DMS153 treated with DMSO at 0.1 percent for 48 hours (cell line): ENCODE measurements around the gene TSPO.

ENCODE experiments used
- DNase-seq: peaks from one replicate; lab custom pipeline; 2025; ENCODE audit not compliant: unreplicated experiment; lab: John Stamatoyannopoulos, UW

Gene TSPO

DNA sequence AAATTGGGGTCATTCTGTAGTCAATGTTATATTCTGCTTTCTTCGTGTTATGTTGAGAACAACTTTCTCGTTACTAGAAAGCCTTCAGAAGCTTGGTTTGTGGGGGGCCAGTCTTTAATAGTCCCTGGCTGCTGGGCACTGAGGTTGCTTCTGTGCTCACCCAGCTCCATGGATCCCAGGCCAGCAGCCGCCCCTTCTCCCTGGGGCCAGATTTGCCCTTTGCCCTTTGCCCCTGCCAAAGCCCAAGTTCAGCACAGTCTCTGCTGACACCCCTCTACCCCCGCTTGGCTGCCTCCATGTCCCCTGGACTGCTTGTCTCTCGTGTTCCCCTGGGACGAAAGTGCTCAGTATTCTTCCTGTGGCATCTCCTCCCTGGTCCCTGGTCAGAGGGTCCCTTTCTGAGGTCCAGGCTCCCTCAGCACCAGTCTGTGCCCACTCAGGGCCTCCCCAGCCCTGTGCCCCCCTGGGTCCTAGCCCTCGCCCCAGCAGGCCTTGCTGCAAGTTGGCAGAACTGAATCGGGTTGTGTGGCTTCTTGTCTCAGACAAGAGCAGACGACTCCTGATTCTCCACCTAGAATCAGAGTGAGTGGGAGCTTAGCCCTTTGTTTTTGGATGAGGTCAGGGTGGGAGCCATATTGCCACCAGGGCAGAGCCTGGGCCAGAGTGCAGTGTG, 6.7 kb downstream of the TSPO start:
- no peak for DNase-seq

GRCh38 chr22:43158778-43159483, 7.6 kb downstream of the TSPO start:
- no peak for DNase-seq

DNA sequence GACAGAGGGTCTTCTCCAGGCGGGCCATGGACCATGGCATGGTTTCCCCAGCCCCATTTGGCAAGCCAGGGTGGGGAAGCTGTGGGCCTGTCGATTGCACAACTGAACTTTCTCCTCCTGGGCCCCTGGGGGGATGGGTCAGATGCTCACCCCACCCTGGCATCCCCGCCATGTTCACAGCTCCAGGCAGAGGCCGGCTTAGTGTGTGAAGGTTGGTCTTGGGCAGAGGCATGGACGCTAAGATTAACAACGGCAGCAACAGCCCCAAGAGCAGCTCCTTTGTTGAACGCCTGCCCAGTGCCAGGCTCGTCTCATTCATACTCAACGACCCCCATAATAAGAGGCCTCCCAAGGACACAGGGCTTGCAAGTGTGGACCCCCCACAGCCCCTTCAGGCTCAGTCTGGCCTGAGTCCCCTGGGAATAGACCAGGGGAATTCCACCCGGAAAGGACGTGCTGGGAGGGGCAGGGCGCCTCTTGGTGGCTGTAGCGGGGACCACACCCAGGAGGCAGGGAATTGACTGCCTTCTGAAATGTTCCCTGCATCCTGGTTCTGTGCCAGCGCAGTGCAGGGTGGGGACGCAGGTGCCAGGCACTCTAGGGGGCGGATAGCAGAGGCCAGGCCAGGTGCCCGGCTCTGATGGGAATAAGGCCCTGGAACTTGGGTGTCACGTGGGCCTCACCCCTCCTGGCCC, 8.3 kb downstream of the TSPO start:
- peak; percentile 9 for DNase-seq

GRCh38 chr22:43160497-43161126, 9.3 kb downstream of the TSPO start:
- no peak for DNase-seq

- DNase-seq = no peak
These were observed 11.2 kb downstream of the TSPO start for GRCh38 chr22:43162412-43163150.

DNA sequence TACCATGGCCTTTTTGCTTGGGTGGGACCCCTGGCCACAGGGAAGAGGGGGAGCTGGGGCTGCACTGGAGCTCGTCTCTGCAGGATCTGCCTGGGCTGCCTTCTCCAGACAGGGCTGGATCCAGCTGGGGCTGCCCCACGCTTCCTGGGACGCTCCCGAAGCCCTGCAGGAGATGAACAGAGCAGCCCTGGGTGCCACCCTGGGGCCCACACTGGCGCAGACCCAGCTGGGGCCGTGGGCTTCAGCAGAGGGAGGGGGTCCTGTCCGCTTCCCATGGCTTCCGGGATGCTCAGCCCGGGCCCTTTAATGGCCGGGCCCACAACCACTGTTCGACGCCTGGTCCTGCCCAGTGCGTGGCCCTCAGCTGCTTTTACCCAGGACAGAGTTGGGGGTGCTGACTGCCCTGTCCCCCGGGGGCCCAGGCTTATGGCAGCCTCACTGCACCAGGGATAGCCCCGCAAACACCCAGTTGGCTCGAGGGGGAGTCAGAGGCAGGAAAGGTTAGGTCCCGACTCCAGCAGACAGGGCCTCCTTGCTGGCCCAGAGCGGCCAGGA, 12.0 kb downstream of the TSPO start:
- no peak for DNase-seq

DNA sequence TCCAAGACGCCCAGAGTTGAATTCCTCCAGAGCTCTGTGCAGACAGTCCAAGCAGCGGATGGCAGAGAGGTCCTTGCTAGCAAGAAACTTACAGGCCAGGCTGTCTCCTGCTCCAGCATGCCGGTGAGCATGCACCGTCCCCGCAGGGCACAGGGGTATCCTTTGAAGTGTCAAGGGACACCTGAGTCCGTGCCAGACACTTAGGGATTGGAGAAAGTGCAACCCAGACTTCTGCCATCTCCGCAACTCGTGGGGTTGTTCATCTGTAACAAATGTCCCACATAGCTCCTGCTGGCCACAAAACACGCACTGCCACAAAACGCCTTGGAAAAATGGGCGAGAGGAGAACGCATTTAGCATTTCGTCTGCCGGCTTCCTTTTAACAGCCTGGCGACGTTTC, 13.3 kb downstream of the TSPO start:
- no peak for DNase-seq

GRCh38 chr22:43166132-43166930, 15.0 kb downstream of the TSPO start:
- no peak for DNase-seq

DNA sequence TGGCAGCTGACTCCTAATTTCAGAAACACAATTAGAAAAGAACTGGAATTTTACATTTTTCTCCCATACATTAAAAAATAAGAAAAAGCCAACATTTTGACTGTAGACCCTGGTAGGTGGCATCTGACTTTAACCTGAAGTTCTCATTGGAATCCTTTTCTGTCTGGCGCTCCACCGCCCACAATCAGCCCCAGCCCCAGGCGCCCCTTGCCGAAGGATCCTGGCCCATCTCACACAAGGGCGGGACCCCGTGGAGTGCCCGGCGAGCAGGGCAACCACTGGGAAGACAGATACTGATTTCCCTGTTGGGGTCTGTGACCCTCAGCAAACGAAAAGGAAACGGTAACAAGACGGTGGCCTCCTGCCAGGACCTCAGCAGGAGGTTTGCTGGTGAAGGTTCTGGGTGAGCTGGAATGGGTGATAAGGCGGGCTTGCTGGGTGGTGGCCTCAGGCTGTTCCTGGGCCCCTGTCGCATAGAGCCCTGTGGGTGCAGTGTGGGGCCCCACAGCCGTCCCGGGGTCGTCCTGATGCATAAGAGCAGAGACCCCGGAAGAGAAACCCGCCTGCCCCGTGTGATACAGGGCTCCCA, 15.7 kb downstream of the TSPO start:
- no peak for DNase-seq

DNA sequence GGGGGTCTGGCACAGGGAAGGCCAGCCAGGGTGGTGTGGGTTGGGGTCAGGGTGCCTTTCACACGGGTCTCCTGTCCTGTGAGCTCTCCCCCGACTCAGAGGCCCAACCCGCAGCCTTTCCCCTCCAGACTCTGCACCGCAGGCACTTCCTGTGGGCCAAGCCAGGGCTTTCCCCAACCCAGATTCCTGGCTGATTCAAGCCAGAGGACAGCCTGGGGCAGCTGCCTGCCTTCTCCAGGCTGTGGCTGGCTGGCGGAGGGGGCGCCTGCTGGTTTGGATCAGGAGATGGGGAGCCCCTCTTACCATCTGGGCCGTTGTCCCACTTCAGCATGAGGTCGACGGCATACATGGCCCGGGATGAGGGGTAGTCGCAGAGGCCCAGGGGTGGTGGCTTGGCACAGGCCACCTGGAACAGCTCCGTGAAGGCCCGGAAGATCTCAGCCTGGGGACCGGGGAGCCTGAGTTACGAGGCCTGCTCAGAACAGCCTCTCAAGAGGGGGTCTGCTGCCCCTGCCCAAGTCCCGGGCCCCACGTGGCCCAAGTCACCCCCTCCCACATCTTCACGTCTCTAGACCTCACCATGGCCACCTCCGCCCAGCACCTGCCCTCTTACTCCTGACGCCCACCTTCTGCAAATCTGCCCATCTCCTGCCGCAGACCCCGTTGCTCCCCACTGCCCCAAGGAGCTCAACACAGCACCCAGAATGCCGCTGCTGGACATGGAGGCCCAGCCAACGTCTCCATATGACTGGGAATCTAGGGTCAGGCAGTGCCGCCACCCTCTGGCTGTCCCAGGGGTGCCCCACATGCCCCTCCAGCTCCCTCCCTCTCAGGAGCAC, 17.3 kb downstream of the TSPO start:
- no peak for DNase-seq

- DNase-seq = no peak
These were observed 18.2 kb downstream of the TSPO start for GRCh38 chr22:43169310-43170130.

- no peak for DNase-seq
These were observed 18.7 kb downstream of the TSPO start for GRCh38 chr22:43170131-43170480.

DNA sequence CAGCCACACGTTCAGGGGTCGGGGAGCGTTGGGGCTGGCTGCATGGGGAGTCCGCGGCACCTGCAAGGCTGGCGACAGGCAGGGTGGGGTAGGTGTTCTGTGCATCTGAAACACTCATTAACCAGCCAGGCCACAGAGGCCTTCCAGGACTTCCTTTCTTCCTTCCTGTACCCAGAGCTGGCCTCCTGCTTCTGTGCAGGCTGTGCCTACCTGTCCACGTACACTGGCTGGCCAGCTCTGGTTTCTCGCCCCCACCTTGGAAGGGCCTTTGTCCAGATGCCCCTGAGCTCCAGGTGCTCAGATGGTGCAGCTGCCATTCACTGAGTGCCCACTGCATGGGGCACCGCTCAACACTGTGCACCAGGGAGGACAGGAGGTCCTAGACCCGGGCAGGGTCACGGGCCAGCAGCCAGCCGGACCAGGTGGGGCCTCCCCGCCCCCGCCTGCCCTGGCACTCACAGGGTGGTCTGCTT, 19.7 kb downstream of the TSPO start:
- no peak for DNase-seq

- DNase-seq = no peak
These were observed 20.2 kb downstream of the TSPO start for GRCh38 chr22:43171607-43172006.

GRCh38 chr22:43172191-43172590, 20.8 kb downstream of the TSPO start:
- no peak for DNase-seq

- no peak for DNase-seq
These were observed 22.2 kb downstream of the TSPO start for GRCh38 chr22:43173566-43173965.

GRCh38 chr22:43173976-43174720, 22.8 kb downstream of the TSPO start:
- no peak for DNase-seq
